HepG2 (cell line): Measurements from ENCODE around the gene CASP5. TPM values are rescaled to one million over a fixed set of nuclear protein-coding genes. Genes with fewer than 3 reads are reported as not detected.

Experiments used
- AKNA ChIP-seq: sonication (generic); formaldehyde crosslinking; IDR thresholded peaks from 2 replicates; pipeline ENCODE4 v1.4.0; 2020; ENCODE audit warnings: missing genetic modification reagents, borderline replicate concordance
- CREB1 ChIP-seq, 2 experiments: fragments of 450-650 bp in 1 of 2; IDR thresholded peaks; 2 replicates each; pipeline ENCODE4 v1.6.1; 2016 to 2017; ENCODE audit warnings: control low read depth in 1 of 2, mild to moderate bottlenecking in 1 of 2, missing compliant biosample characterization in 1 of 2, missing genetic modification characterization in 1 of 2
- HOXA7 ChIP-seq: sonication (generic); formaldehyde crosslinking; IDR thresholded peaks from 2 replicates; pipeline ENCODE4 v1.8.1; 2022; ENCODE audit warnings: mild to moderate bottlenecking, missing genetic modification reagents, moderate library complexity
- RBM22 ChIP-seq: fragments of 200-400 bp; formaldehyde crosslinking; optimal IDR thresholded peaks from 2 replicates; pipeline ENCODE3; 2017; ENCODE audit warnings: mild to moderate bottlenecking, low read length, moderate library complexity
- ZBTB2 ChIP-seq: sonication (generic); formaldehyde crosslinking; IDR thresholded peaks from 2 replicates; pipeline ENCODE4 v1.8.0; 2022; ENCODE audit warnings: low read depth, missing genetic modification reagents
- ZNF513 ChIP-seq: sonication (generic); formaldehyde crosslinking; conservative IDR thresholded peaks from 2 replicates; pipeline ENCODE4 v1.5.0; 2020; ENCODE audit warnings: missing genetic modification reagents
- ZNF713 ChIP-seq: sonication (generic); formaldehyde crosslinking; IDR thresholded peaks from 2 replicates; pipeline ENCODE4 v1.4.0; 2020; ENCODE audit warnings: mild to moderate bottlenecking, missing genetic modification reagents
- polyA plus RNA-seq, 8 experiments: library from polyadenylated mRNA; depleted of rRNA in 3 of 8; stranded (reverse) in 7 of 8; unstranded in 1 of 8; fragments of >200 nt; fragmentation: Illumina TruSeq in 4 of 8; extraction: Trizol in 4 of 8; gene quantifications; 2 replicates each; pipeline versions ENCODE4 v1.2.1 to v1.2.3, GENCODE V29; 2011 to 2016; ENCODE audit warnings: low read depth in 4 of 8, missing spikeins in 1 of 8, mixed read lengths in 1 of 8; ENCODE audit not compliant: insufficient read depth in 1 of 8
- total RNA-seq, 5 experiments: library from RNA; depleted of rRNA; stranded (reverse); fragments of >200 nt; fragmentation: Illumina TruSeq; extraction: Trizol; gene quantifications; 2 replicates each; pipeline ENCODE4 v1.2.3, GENCODE V29; 2016; ENCODE audit warnings: low read depth in 1 of 5

The CASP5 gene
- total and polyA plus RNA-seq, 2 of the 13 experiments (the other 11 are each of a cell fraction or from before 2014, with no cell fraction given), result not detected

- no peak for TF ChIP-seq ZNF513
- no peak for TF ChIP-seq ZNF713 (CRISPR knock-in tag)
- no peak for TF ChIP-seq ZBTB2 (CRISPR knock-in tag)
- no peak for TF ChIP-seq RBM22
- no peak for TF ChIP-seq AKNA
- no peak for TF ChIP-seq CREB1 (IDR thresholded peaks at IDR 0.05)
- no peak for TF ChIP-seq CREB1 (CRISPR knock-in tag; IDR thresholded peaks at IDR 0.05)
- TF ChIP-seq HOXA7 (CRISPR knock-in tag), result no peak
These were observed 60.1 kb downstream of the CASP5 start (continued) for GRCh38 chr11:104962852-104963251.
